Left cardiac atrium (tissue), 4 donors: ENCODE measurements around the gene PLA2G7. TPM values are rescaled to one million over a fixed set of nuclear protein-coding genes. Genes with fewer than 3 reads are reported as not detected.
"Not testable (repeated sequence)": the region's sequence is repeated elsewhere in the genome, so short reads cannot be mapped to it uniquely, and the experiment has no call there.

Experiments used
- ATAC-seq, 2 donors: fragments of 200-7000 bp; cut with Tn5 transposase; one replicate each; pipeline ENCODE4 v1.9.1; 2020; ENCODE audit warnings: mild to moderate bottlenecking in 2 of 2, moderate library complexity in 2 of 2
- DNase-seq: peaks from one replicate; pipeline ENCODE4 v3.0.0-alpha.2; 2020
- intact Hi-C, 2 donors: fragments of 100-400 bp; cut with DNase I; formaldehyde crosslinking; loops; one replicate each; pipeline versions ENCODE4 v1.14.1 to v1.15.1; 2022 to 2023
- long read RNA-seq: library from polyadenylated mRNA; unstranded; transcript quantifications from one replicate; pipeline ENCODE4 v2.0.0, GENCODE V29; 2021
- total RNA-seq, 2 donors: library from RNA; stranded (reverse); fragmentation: NEBNext Ultra II Directional; extraction: Animal tissue kit (Norgen Biotek cat#: 25700); gene quantifications; one replicate each; pipeline ENCODE4 v1.2.1, GENCODE V29; 2021
- donor health status: DM: no; HTN: yes; CAD: no.
- donor health status: DM: no; HTN: yes; CAD: no; lungs with severe emphysema.
- donor health status: DM: yes; HTN: yes; CAD: no.
- donor health status: Dilated cardiomyopathy.

PLA2G7 gene
- total RNA-seq = under 1 TPM; 0.32 to 0.55 TPM
- long read RNA-seq = 0 reads

GRCh38 chr6:46734867-46735719, at the start of gene PLA2G7:
Gene PLA2G7 (minus strand): TSS chr6:46735375. CDS start chr6:46722891, 12,484 bp downstream.
- intact Hi-C loops = no loop called here
- DNase-seq (no peak), ATAC-seq (peak; percentile 74 to 86)

DNA sequence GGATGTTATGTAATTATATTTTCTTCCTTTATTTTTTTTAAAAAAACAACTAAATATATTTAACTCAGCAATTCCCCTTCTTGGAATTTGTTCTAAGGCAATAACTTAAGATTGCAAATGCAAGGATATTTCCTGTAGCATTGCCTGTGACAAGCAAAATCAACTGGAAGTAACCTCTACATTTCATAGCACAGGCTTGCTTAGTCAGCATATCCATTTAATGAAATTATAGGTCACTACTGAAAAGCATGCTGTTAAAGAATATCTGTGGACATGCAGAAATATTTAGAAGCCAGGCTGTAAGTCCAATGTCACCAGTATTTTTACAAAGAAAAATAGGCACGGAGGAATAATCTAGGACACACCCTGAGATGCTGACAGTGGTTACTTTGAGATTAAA, 49.4 kb upstream of the PLA2G7 start:
- intact Hi-C loops = loop anchor here (5.0 to 10.0 kb wide), 2 partner anchors 77 to 80 kb away; no protein-coding TSS in a partner anchor
- ATAC-seq (no peak), DNase-seq (no peak)

DNA sequence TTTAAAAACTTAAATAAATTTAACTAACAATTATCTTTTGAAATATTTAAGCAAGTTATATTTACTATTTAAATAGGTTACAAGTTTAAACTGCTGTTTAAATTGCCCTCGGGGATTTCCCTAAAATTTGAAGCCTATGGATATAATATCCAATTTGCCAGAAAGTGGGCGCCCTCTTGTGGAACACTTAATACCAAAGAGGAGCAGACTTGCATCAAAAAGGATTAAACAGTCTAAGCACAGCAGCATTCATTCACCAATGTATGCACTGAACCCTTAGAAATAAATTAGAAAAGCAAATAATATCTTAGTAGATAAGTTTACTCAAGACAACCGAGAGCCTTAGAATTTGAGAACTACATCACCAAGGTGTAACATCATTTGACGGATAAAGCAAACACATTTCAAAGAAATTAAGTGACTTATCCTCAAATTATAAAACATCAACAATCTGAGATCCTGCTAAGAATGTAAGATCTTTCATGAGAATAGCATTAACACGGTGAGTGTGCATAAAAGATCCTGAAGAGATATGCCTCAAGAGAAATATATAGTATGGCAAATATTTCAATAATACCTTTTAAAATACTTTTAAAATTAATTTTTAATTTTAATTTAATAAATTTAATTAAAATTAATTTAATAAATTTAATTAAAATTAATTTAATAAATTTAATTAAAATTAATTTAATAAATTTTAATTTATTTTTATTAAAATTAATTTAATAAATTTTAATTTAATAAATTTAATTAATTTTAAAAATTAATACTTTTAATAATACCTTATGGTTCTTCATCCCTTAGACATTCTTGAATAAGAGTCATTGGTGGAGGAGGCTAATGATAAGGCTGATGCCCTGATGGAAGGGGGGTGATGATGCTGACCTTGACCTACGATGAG, 46.6 kb upstream of the PLA2G7 start:
- peak in 1 of 2 donors; percentile 60 for ATAC-seq

DNA sequence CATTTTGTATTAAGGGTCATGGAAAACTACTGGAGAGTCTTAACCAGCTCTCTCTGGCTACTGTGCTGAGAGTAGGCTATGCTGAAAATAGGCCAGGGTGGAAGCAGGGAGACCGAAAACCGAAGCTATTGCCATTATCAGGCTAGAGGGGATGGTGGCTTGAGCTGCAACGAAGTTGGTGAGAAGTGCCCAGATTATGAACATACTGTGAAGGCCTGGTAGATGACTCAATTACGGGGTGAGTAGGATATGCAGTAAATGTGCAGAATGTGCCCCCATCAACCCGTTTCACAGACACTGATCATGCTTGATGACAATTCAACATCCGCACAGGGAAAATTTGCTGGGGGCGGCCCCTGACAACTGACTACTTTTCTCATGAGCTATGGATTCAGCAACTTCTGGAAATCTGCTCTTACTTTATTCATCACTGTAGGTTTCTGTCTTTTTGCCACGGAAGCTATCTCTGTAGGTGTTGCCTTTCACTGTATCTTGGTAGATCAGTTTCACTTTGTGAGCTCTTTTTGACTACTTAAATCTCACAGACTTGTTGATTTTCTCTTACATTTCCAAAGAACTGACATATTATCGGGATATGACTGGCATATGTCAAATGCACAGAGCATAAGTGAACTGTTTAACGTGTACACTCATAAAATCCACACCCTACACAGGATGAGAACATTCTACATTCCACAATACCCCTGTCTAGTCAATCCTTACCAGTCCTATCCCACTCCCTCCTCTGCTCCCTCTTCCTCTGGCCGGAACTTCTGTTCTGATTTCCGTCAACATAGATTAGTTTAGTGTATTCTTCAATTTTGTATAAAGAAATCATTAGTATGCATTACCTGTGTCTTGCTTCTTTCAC, 42.5 kb upstream of the PLA2G7 start:
- intact Hi-C loops = loop anchor here in 1 of 2 donors (10.0 kb wide), 1 partner anchor 363 kb away; no protein-coding TSS in a partner anchor

More for the DNA sequence above, 46.6 kb upstream of the PLA2G7 start:
- peak; percentile 36 for DNase-seq
- intact Hi-C loops = loop anchor here (5.0 to 10.0 kb wide), 2 partner anchors 74 to 77 kb away; no protein-coding TSS in a partner anchor

GRCh38 chr6:46776070-46776712, 41.0 kb upstream of the PLA2G7 start:
- intact Hi-C loops = loop anchor here in 1 of 2 donors (10.0 kb wide), 1 partner anchor 361 kb away; no protein-coding TSS in a partner anchor
- DNase-seq = no peak
- no peak for ATAC-seq

More for the DNA sequence above, 42.5 kb upstream of the PLA2G7 start:
- no peak for ATAC-seq
- no peak for DNase-seq

DNA sequence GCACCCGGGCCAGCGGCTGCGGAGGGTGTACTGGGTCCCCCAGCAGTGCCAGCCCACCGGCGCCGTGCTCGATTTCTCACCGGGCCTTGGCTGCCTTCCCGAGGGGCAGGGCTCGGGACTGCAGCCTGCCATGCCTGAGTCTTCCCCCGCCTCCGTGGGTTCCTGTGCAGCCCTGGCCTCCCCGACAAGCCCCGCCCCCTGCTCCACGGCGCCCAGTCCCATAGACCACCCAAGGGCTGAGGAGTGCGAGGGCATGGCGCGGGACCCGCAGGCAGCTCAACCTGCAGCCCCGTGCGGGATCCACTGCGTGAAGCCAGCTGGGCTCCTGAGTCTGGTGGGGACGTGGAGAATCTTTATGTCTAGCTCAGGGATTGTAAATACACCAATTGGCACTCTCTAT, 39.6 kb upstream of the PLA2G7 start:
- not testable (repeated sequence) for DNase-seq, ATAC-seq
- intact Hi-C loops = loop anchor here in 1 of 2 donors (10.0 kb wide), 1 partner anchor 360 kb away; no protein-coding TSS in a partner anchor

DNA sequence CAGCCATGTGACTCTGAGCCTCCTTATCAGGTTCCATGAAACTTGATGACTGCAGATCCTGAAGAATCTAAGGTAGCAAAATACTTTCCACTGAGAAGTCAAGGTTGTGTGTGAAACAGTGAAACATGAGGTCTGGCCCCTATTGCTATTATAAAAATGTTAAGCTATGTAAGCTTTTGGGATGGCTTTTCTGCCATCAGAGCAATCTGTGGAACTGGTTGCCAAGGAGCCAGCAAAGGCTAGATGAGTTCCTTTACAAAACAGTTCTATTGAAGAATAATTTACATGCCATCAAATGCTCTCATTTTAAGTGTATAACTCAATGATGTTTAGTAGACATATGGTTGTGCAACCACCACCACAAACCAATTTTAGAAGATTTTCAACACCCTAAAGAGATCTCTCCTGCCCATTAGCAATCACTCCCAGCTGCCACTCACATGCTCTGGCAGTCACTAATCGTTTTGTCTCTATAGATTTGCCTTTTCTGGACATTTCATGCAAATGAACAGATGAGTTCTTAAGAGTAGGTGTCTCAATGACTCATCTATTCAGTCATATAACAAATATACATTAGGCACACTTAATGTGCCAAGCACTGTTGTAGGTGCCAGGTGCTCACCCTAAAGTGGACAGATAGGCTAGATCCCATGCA, 38.2 kb upstream of the PLA2G7 start:
- intact Hi-C loops = loop anchor here in 1 of 2 donors (10.0 kb wide), 1 partner anchor 359 kb away; no protein-coding TSS in a partner anchor
- DNase-seq (no peak), ATAC-seq (no peak)

DNA sequence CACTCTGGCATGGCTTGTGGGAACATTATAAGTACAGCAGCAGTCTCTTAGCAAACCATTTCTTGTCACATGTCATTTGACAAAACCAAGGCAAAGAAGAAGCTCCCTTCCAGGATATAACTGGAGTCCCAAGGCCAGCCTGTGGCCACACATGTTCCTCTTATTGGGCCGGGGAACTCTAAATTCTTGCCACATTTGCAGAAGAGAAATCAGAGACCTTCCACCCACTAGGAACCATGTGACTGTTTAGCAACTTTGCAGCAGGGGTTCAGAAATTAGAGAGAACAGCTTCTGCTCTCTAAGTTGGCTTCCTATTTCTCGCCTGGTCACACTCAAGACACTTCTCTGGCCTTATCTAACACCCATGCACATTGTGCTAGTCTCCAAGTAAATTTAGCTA, 37.6 kb upstream of the PLA2G7 start:
- intact Hi-C loops = loop anchor here in 1 of 2 donors (10.0 kb wide), 1 partner anchor 358 kb away; no protein-coding TSS in a partner anchor
- DNase-seq = no peak
- ATAC-seq = peak; percentile 75 to 86

DNA sequence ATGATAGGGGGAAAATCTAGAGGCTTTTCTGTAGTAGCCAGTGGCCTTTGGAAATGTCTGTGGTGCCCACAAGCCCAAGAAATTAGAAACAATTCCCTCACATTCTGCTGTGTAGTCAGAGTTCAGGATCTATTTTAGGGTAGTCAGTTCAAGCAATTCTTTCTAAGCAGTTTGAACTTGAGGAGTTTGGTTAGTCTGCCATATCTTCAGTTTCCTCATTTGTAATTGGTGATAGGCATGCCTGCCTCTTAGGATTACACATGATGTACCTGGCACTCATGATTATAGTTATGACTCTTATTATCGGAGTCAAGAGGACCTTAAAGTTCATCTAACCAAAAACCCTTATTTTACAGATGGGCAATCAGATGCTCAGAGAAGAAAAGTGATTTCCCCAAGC, 36.8 kb upstream of the PLA2G7 start:
- ATAC-seq (peak in 1 of 2 donors; percentile 54), DNase-seq (no peak)
- intact Hi-C loops = loop anchor here in 1 of 2 donors (10.0 kb wide), 1 partner anchor 357 kb away; no protein-coding TSS in a partner anchor

DNA sequence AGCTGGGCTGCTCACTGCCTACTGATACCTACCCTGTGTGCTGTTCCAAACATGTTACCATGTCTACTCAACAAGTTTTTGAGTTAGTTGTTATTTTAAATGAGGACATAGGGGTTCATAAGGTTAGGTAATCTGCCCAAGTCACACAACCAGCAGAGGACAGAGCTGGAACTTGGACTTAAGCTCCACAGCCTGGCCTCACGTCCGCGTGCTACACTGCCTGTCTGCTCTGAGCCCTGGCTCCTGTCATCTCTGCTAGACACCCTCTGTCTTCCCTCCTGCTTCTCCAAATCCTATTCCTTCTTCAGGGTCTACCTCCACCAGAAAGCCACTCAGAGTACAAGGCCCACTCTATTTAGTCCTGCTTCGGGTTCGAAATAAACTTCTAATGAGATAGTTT, 29.8 kb upstream of the PLA2G7 start:
- intact Hi-C loops = no loop called here
- no peak for DNase-seq
- no peak for ATAC-seq

GRCh38 chr6:46764280-46764679, 29.1 kb upstream of the PLA2G7 start:
- DNase-seq, ATAC-seq, intact Hi-C loops: not testable (repeated sequence)

GRCh38 chr6:46763466-46763865, 28.3 kb upstream of the PLA2G7 start:
- DNase-seq (no peak), ATAC-seq (no peak)
- intact Hi-C loops = no loop called here

DNA sequence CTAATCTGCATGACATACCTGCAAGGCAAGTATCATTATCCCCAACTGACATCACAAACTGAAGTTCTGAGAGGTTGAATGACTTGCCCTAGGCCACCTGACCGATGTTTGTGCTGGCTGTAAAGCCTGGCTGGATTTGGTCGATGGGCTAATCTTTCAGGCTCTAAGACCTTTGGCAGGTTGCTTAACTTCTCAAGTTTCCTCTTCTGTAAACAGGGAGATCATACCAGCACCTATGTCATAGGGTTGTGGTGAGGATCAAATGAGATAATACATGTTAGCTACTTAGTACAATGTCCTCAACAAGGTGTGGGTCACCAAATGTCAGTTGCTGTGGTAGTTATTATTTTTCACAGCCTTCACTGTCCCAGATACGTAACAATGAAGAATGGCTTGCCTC, 25.8 kb upstream of the PLA2G7 start:
- intact Hi-C loops = no loop called here
- ATAC-seq = no peak

GRCh38 chr6:46758960-46759753, 24.0 kb upstream of the PLA2G7 start:
- intact Hi-C loops = no loop called here
- DNase-seq = no peak
- ATAC-seq = no peak

More for the DNA sequence above, 25.8 kb upstream of the PLA2G7 start:
- DNase-seq = no peak

DNA sequence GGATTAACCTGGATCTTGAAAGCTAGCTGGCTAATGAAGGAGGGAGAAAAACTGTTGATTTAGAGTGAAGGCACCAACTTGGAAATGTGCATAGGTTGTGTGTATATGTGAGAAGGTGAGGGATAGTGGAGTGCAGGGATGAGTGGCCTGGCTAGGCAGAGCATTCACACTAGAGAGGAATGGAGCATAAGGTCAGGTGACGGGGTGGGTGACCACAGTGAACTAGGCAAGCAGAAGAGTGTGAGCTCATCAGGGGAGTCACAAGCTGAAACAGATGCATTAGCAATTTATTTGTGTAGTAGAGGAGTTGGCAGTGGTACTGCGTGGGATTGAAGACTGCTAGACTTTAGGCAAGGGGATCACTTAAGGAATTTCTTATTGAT, 22.0 kb upstream of the PLA2G7 start:
- intact Hi-C loops = no loop called here
- ATAC-seq = peak in 1 of 2 donors; percentile 49
- DNase-seq = no peak

DNA sequence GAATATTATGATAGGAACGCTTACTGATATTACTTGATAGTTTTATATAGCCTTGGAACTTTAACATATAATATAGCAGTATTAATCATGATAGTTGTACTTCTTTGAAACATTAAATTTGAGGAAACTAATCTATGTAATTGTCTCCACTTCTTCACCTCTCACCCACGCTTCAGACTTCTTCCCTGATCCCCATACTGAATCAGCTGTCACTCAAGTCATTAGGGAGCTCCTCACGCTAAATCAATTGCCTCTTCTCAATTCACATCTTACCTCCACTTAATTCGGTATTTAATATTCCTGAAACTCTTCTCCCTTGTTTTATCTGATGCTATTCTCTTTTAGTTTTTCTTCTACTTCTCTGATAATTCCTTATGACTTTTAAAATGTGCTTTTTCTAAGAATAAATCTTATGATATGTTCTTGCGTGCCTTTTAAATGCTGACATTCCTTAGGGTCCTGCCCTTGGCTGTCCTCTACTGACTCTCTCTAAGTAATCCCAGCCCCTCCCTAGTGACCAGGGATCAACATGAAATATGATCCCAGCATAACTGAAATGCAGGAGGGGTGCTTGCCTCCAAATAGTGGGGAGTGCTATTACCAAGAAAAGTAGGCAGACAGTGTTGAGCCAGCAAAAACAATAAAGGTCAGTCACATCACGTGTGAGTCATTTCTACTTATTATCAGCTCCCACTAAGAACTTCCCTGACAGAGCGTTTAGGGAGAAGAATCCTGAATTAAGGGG, 21.5 kb upstream of the PLA2G7 start:
- intact Hi-C loops = no loop called here
- DNase-seq (no peak), ATAC-seq (peak; percentile 59 to 65)
